MCF 10A (cell line): ENCODE data around the gene CCDC30. TPM values are rescaled to one million over a fixed set of nuclear protein-coding genes. Genes with fewer than 3 reads are reported as not detected.

ENCODE experiments used
- BruUV-seq: library from RNA; stranded (reverse); fragments of 400-500 nt; replicated peaks from 2 replicates; lab custom pipeline; 2021; lab: Mats Ljungman, UMichigan
- CTCF ChIA-PET: fragments of 300-600 bp; sonication (Branson Sonifier 250); formaldehyde crosslinking; extraction: SDS; loops from one replicate; lab custom pipeline; 2021; ENCODE audit warnings: antibody characterized with exemption, inconsistent platforms; lab: Yijun Ruan, JAX
- POLR2A ChIA-PET: fragments of 300-600, 350-650 bp; sonication (Branson Sonifier 250); formaldehyde crosslinking; extraction: SDS; loops from one replicate; lab custom pipeline; 2020; ENCODE audit warnings: antibody characterized with exemption, inconsistent platforms; lab: Yijun Ruan, JAX
- DNase-seq: peaks from one replicate; pipeline ENCODE4 v3.0.0-alpha.2; 2018; ENCODE audit not compliant: unreplicated experiment
- H3K27ac Mint-ChIP-seq: one replicate; pipeline ENCODE4 v1.8.0; 2022; ENCODE audit warnings: mild to moderate bottlenecking, low read depth, mixed read lengths; ENCODE audit not compliant: unreplicated experiment
- H3K27me3 Mint-ChIP-seq: one replicate; pipeline ENCODE4 v1.8.0; 2022; ENCODE audit warnings: mixed read lengths; ENCODE audit not compliant: insufficient read depth, unreplicated experiment
- H3K36me3 Mint-ChIP-seq: one replicate; pipeline ENCODE4 v1.8.0; 2022; ENCODE audit warnings: mild to moderate bottlenecking, moderate library complexity, mixed read lengths; ENCODE audit not compliant: insufficient read depth, unreplicated experiment
- H3K4me1 Mint-ChIP-seq: one replicate; pipeline ENCODE4 v1.8.0; 2022; ENCODE audit warnings: mixed read lengths; ENCODE audit not compliant: insufficient read depth, unreplicated experiment
- H3K4me3 Mint-ChIP-seq: one replicate; pipeline ENCODE4 v1.8.0; 2022; ENCODE audit warnings: mild to moderate bottlenecking, moderate library complexity, mixed read lengths; ENCODE audit not compliant: unreplicated experiment
- H3K9me3 Mint-ChIP-seq: one replicate; pipeline ENCODE4 v1.8.0; 2022; ENCODE audit warnings: mixed read lengths; ENCODE audit not compliant: unreplicated experiment
- CTCF ChIP-seq: fragments of 200-600 bp; IDR thresholded peaks from one replicate; pipeline ENCODE4 v1.8.0; 2022; ENCODE audit warnings: antibody characterized with exemption, mild to moderate bottlenecking; ENCODE audit not compliant: unreplicated experiment
- intact Hi-C: fragments of 100-400 bp; cut with micrococcal nuclease; formaldehyde crosslinking; loops from 2 replicates; pipeline ENCODE4 v1.14.1; 2022
- total RNA-seq: library from RNA; stranded (reverse); gene quantifications from 2 replicates; pipeline ENCODE4 v1.2.3, GENCODE V29; 2022

The CCDC30 gene
- total RNA-seq, 1 experiment from 2014 or later: 2.2 TPM

GRCh38 chr1:42477775-42478174, 14.7 kb downstream of the CCDC30 start:
- H3K4me3 Mint-ChIP-seq: no peak overlapping the region
- H3K9me3 Mint-ChIP-seq: no peaks in the 10 kb centered on the region
- no peaks in the 10 kb centered on the region for H3K27me3 Mint-ChIP-seq
- no peak for TF ChIP-seq CTCF
- POLR2A ChIA-PET: no interaction called here
- no TSS peak for BruUV-seq
- H3K27ac Mint-ChIP-seq: no peak overlapping the region
- no peak for DNase-seq
- CTCF ChIA-PET: no interaction called here
- H3K4me1 Mint-ChIP-seq: no peaks in the 10 kb centered on the region
- no peaks in the 10 kb centered on the region for H3K36me3 Mint-ChIP-seq
- intact Hi-C loops: no loop called here

DNA sequence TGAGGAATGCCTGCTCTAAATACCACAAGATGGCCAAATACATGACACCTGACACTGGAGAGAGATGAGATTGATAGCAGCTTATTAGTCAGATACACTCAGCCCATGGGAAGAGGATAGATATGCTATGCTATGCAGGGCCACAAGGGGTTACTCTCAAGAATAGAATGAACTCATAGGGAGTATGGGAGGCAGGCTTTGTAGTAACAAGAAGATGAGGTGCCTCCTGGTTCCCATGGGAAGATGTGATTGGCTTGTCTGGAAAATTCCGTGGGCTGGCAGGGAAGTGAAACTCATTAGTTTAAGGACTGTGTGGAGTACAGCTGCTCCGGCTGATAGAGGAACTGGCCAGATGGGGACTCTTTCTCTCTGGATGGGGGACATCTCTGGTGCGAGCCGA, 16.5 kb downstream of the CCDC30 start:
- H3K4me3 Mint-ChIP-seq: no peak overlapping the region
- no peak overlapping the region for H3K27ac Mint-ChIP-seq
- no TSS peak for BruUV-seq
- no peaks in the 10 kb centered on the region for H3K36me3 Mint-ChIP-seq
- no peaks in the 10 kb centered on the region for H3K27me3 Mint-ChIP-seq
- intact Hi-C loops: no loop called here
- ChIA-PET POLR2A (no interaction called here), CTCF (no interaction called here)
- peak; percentile 16 for DNase-seq
- no peaks in the 10 kb centered on the region for H3K4me1 Mint-ChIP-seq
- no peaks in the 10 kb centered on the region for H3K9me3 Mint-ChIP-seq
- no peak for TF ChIP-seq CTCF

- no TSS peak for BruUV-seq
- DNase-seq: no peak
- ChIA-PET CTCF (interaction anchor here (0.6 kb wide), 1 partner anchor 136 kb away, joined by 4 read pairs; no protein-coding TSS in a partner anchor), POLR2A (no interaction called here)
- no peak for TF ChIP-seq CTCF
- Mint-ChIP-seq H3K27me3 (no peaks in the 10 kb centered on the region), H3K4me1 (no peaks in the 10 kb centered on the region), H3K27ac (no peak overlapping the region), H3K4me3 (no peak overlapping the region), H3K36me3 (no peaks in the 10 kb centered on the region), H3K9me3 (no peaks in the 10 kb centered on the region)
- intact Hi-C loops: no loop called here
These were observed 17.8 kb downstream of the CCDC30 start for GRCh38 chr1:42480921-42481320.

DNA sequence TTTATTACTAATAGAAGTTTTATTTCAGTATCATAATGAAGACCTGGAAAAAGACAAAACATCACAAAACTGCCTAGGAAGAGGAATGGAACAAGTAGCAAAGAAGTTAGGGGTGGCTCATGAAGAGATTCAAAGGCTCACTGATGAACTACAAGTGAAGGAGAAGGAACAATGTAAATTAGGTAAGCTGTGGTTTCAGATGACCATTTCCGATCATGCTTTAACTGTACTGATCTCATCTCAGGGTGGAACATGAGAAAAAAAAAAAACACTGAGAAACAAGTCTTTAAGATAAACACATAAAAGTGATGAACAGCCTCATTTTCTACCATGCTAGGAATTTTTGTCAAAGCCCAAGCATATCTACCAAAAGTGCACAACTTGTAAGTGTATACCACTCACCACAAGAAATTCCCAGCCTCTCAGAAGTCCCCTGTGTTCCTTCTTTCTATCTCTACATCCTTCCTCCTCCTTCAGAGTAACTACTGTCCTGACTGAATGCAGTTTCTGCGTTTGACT, 19.6 kb downstream of the CCDC30 start:
- no peak for DNase-seq
- no peaks in the 10 kb centered on the region for H3K4me1 Mint-ChIP-seq
- H3K27me3 Mint-ChIP-seq: no peaks in the 10 kb centered on the region
- POLR2A ChIA-PET: no interaction called here
- no peak for TF ChIP-seq CTCF
- H3K36me3 Mint-ChIP-seq: no peaks in the 10 kb centered on the region
- intact Hi-C loops: no loop called here
- H3K27ac Mint-ChIP-seq: no peak overlapping the region
- H3K4me3 Mint-ChIP-seq: no peak overlapping the region
- H3K9me3 Mint-ChIP-seq: no peaks in the 10 kb centered on the region
- BruUV-seq: no TSS peak
- CTCF ChIA-PET: no interaction called here
